NB4 (cell line): ENCODE measurements around the gene EDDM13.

Source experiments
- MYC ChIP-seq: IDR thresholded peaks from 2 replicates; pipeline ENCODE4 v1.6.1; 2011; ENCODE audit warnings: low read depth, low read length
- POLR2A ChIP-seq: IDR thresholded peaks from 2 replicates; pipeline ENCODE4 v1.6.1; 2011; ENCODE audit warnings: mild to moderate bottlenecking; ENCODE audit not compliant: insufficient read length; ENCODE audit errors: extremely low read depth
- TF ChIP-seq, protein P1 (sequence below): IDR thresholded peaks from one replicate; pipeline ENCODE4 v1.5.1; 2012; ENCODE audit warnings: low read depth, low read length
- TF ChIP-seq, protein P2 (sequence below): IDR thresholded peaks from 2 replicates; pipeline ENCODE4 v1.6.1; 2011; ENCODE audit warnings: low read depth, low read length

DNA sequence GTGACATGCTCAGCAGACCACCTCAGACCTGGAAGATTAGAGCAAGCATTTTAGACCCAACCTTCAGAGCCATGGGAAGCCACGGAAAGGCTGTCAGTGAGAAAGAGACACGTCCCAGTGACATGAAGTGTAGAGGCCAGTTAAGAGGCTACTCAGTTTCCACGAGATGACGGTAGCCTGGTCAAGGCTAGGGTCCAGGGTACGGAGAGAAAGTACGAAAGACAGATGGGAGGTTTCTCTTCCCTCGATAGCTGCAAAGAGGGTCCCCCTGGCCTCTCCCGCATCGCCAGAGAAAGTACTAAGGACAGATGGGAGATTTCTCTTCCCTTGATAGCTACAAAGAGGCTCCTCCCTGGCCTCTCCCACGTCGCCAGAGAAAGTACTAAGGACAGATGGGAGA is 33.5 kb downstream of the EDDM13 start:
- no peak for TF ChIP-seq POLR2A
- TF ChIP-seq, protein P1, sequence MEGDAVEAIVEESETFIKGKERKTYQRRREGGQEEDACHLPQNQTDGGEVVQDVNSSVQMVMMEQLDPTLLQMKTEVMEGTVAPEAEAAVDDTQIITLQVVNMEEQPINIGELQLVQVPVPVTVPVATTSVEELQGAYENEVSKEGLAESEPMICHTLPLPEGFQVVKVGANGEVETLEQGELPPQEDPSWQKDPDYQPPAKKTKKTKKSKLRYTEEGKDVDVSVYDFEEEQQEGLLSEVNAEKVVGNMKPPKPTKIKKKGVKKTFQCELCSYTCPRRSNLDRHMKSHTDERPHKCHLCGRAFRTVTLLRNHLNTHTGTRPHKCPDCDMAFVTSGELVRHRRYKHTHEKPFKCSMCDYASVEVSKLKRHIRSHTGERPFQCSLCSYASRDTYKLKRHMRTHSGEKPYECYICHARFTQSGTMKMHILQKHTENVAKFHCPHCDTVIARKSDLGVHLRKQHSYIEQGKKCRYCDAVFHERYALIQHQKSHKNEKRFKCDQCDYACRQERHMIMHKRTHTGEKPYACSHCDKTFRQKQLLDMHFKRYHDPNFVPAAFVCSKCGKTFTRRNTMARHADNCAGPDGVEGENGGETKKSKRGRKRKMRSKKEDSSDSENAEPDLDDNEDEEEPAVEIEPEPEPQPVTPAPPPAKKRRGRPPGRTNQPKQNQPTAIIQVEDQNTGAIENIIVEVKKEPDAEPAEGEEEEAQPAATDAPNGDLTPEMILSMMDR: no peak
- no peak for TF ChIP-seq MYC
- TF ChIP-seq, protein P2, sequence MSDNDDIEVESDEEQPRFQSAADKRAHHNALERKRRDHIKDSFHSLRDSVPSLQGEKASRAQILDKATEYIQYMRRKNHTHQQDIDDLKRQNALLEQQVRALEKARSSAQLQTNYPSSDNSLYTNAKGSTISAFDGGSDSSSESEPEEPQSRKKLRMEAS: no peak
